GM12892 (cell line): ENCODE measurements around the gene RFX4.

ENCODE experiments used
- DNase-seq: peaks from one replicate; pipeline ENCODE4 v3.0.0; 2011; ENCODE audit not compliant: insufficient read length
- FAIRE-seq: peaks from 2 replicates; lab custom pipeline; 2011; peaks lifted over from hg19 to GRCh38; lab: Jason Lieb, UNC
- POLR2A ChIP-seq: IDR thresholded peaks from 2 replicates; pipeline ENCODE4 v1.6.1; 2011; ENCODE audit warnings: low read depth, low read length, control low read depth
- POLR2AphosphoS5 ChIP-seq: IDR thresholded peaks from 2 replicates; pipeline ENCODE4 v1.6.1; 2011; ENCODE audit warnings: low read depth, low read length, control low read depth
- TAF1 ChIP-seq: IDR thresholded peaks from 2 replicates; pipeline ENCODE4 v1.6.1; 2011; ENCODE audit warnings: low read depth, mild to moderate bottlenecking, control low read depth, low read length, borderline replicate concordance

The RFX4 gene

DNA sequence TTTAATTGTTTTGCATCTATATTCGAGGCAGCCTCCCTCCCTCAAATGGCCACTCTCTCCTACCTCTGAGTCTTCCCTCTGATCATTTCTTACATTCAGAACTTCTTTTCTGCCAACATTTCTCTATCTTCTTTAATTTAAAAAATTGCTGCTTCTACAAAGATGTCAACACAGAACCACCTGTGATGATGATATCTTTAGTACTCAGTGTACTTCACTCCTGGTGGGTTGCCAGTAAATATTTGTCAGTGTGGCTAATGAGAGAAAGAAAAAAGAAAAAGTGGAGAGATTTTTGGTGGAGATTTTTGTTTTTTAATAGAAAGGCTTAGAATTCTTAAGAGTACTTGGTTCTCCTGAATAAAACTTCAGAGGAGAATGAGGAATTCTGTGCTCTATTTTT is 199.8 kb downstream of the RFX4 start:
- DNase-seq: no peak
- TF ChIP-seq TAF1 (no peak), POLR2A (no peak), POLR2AphosphoS5 (no peak)
- no peak for FAIRE-seq

DNA sequence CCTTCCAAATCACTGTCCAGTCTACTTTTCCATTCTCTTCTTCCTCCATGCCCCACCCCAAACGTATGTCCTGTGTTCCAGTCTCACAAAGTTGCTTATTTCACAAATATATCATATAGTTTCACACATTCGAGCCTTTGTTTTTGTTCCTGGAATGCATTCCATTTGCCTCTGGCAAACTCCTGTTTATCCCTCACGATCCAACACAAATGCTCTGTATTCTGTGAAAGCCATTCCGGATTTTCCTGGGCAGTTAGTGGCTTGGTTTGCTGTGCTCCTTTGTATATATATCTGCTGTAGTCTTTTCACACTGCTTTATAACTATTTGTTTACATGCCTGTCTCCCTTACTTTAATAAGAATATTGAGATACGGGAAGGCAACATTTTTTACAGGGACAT is 200.7 kb downstream of the RFX4 start:
- DNase-seq (no peak), FAIRE-seq (no peak)
- TF ChIP-seq TAF1 (no peak), POLR2AphosphoS5 (no peak)

DNA sequence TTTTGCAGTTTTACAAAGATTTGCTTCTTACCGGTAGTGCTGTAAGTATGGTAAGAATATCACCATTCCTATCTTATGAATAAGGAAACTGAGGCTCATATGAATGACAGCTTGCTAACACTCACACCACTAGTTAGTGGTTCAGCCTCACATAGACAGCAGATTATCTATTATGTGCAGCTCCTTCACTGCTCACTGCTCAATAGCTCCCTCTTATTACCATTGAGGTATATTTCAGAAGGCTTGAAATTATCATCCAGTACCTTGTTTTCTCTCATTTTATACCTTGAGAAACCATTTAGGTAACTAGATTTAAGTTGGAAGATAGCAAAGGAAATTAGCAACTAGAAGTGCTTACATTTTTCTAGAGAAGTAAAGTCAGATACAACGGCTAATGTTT is 207.2 kb downstream of the RFX4 start:
- FAIRE-seq (no peak), DNase-seq (no peak)
- TF ChIP-seq TAF1: no peak

DNA sequence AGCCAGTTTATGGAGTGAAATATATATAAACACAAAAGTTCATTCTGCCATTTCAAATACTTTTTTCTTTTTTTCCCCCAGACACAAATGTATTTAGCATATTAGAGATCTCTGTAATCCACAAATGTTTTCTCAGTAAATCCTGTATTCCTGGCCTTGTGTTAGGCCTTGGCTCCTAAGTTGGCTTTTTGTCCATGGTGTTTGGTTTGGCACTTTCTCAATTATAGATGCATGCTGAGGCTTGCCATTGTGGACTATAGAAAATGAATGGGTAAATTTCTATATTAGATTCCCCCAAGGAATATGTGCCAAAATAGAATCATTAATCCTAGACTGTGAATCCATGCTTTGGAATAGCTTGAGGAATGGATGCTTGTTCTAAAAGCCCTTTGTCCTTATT is 208.7 kb downstream of the RFX4 start:
- DNase-seq (no peak), FAIRE-seq (no peak)
- TF ChIP-seq TAF1 (no peak), POLR2AphosphoS5 (no peak), POLR2A (no peak)

DNA sequence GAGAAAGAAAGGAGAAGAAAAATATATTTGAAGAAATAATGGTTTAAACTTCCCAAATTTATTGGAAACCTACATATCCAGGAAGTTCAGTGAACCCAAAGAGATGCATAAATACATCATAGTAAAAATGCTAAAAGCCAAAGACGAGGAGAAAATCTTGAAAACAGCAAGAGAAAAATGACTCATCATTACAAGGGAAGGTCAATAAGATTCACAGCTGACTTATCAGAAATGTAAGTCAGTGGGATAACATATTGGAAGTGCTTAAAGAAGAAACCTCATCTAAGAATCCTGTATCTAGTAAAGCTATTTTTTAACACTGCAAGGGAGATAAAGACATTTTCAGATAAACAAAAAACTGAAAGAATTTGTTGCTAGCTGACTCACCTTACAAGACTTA is 211.6 kb downstream of the RFX4 start:
- FAIRE-seq (no peak), DNase-seq (no peak)
- TF ChIP-seq TAF1: no peak
- no peak for TF ChIP-seq POLR2A
- TF ChIP-seq POLR2AphosphoS5: no peak

DNA sequence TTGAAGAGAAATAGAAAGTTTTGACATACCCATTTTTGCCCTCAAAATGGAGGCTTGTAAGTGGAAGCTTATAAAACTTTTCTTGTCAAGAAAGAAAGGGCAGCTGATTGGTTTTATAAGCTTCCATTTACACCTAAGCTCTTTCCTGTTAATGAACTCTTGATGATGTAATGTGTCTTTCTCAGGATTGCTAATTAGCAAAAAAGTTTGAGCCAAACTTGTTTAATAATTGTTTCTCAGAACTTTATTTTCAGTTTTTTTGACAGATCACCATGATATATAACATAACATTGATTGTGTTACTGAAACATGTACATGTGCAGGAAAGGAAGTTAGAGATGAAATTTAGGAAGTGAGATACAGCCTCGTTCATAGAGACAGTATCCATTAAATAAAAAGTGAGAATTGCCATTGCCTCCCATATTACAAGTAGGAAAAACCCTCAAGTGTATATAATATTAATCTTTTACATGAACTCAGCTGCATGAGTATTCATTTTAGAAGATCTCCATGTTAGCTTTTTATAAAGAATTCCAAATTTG is 218.4 kb downstream of the RFX4 start:
- no peak for TF ChIP-seq TAF1
- no peak for TF ChIP-seq POLR2A
- TF ChIP-seq POLR2AphosphoS5: no peak
- DNase-seq (no peak), FAIRE-seq (no peak)

DNA sequence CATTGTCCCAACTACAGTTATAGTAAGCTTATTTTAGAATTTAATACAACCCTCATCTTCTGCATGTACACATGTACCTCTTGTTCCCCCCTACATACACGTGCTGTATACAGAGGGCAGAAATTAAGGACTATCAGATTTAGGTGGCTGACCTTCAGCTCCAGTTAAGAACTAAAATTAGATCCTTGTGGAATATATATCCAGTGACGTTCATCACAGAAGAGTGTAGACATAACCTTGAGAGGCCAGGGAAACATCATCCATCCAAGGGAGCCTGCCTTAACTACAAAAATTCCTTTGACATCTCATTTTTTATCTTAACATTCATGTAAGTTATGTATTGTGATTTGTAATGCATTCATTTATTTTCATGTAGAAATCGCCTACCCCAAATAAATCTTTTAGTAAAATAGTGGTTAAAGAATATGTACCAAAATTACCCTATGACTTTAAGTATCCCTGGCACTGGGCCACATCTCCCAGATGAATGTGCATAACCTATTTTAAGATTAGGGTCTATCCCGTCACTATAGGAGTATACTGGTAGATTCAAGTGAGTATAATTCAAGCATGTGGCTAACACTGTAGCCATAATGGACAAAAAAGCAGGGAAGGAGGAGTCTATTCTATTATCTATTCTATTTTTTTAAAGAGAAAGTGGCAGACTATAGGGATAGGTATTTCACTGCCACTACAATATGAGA is 219.2 kb downstream of the RFX4 start:
- FAIRE-seq (peak; percentile 54), DNase-seq (no peak)
- no peak for TF ChIP-seq POLR2A
- TF ChIP-seq TAF1: no peak
- TF ChIP-seq POLR2AphosphoS5: no peak

DNA sequence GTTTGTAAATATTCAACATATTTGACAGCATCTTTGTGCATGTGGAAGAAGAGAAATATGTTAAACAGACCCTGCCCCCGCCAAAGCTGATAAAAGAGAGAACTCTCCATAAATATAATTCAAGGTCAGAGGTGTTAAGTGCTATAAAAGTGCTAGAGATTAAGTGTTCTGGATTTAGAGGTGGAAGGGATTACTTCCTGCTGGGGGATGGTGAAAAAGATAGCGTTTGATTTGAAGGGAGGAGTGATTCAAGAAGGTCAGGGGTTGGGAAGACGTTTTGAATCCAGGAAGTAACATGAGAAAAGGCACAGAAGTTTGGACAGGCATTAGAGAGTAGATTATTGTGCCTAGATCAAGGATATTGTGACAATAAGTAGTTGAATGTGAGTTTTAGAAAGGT is 221.9 kb downstream of the RFX4 start:
- TF ChIP-seq TAF1: no peak
- TF ChIP-seq POLR2A: no peak
- TF ChIP-seq POLR2AphosphoS5: no peak
- DNase-seq: no peak
- no peak for FAIRE-seq
